ENCODE measurements around the gene AKAP13.
"Not testable (repeated sequence)": the region's sequence is repeated elsewhere in the genome, so short reads cannot be mapped to it uniquely, and the experiment has no call there.

The AKAP13 gene

DNA sequence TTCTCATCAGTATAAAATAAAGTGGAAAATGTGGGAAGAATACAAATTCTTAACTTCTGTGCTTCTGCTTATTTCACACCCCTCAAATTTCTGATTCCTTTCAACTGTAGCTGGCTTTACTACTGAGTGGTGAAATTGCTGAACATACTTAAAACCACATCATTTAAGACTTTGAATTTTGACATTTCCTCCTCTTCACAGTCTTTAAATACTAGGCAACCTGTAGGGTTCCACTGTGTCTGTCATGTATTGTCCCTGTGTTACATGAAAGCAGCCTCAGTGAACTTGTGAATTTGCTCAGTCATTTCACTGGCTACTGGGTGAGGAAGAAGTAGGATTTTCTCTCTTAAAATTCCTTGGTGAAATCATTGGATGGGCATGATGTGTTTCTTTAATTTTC, 101.1 kb downstream of the AKAP13 start:
- peaks cover 72% of the 10 kb centered on the region for H3K4me1 Mint-ChIP-seq
- H3K27me3 Mint-ChIP-seq, DNase-seq, H3K9me3 Mint-ChIP-seq, H3K27ac Mint-ChIP-seq, H3K4me3 Mint-ChIP-seq: not testable (repeated sequence)
- ATAC-seq = peak; percentile 66

DNA sequence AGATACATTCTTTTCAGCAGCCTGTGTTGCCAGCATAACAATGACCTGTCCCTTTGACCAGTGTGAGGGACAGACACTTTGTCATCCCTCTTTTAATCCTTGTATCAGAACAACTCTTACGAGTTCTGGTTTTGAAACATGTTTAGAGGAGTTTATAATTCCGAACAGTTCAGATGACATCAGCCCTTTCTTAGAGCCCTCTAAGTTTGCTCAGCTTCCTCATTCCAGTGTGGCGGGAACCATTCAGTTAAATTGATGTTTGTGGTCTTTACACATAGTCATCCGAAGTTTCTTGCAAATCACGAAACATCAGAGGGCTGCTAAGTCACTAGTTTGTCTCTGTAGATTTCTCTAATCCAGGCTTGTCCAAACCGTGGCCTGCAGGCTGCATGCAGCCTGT, 102.5 kb downstream of the AKAP13 start:
- ATAC-seq = peak; percentile 27

DNA sequence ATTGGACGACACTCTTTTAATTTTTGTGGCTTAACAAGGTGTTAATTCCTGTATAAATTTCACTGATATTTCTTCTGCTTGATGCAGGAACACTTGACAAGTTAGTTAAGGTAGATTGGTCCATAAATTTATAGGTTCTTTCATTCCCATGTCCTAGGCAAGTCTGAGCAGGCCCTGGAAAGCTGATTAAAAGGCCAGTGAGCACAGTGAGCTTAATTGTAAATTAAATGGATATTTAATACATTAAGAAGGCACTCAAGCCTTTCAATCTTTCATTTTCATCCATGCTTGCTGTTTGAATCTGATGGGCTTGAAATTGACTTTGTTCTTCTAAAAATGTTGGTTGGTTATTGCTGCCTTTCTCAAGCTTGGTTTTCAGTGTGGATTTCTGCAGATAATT, 103.6 kb downstream of the AKAP13 start:
- not testable (repeated sequence) for DNase-seq, H3K27me3 Mint-ChIP-seq, H3K9me3 Mint-ChIP-seq, H3K4me3 Mint-ChIP-seq, H3K27ac Mint-ChIP-seq, ATAC-seq
- H3K4me1 Mint-ChIP-seq = peaks cover 64% of the 10 kb centered on the region

More for the DNA sequence above, 102.5 kb downstream of the AKAP13 start:
- H3K9me3 Mint-ChIP-seq = no peaks in the 10 kb centered on the region
- DNase-seq = no peak
- peaks cover 62% of the 10 kb centered on the region for H3K4me1 Mint-ChIP-seq
- H3K27me3 Mint-ChIP-seq = no peaks in the 10 kb centered on the region
- H3K4me3 Mint-ChIP-seq = no peak overlapping the region
- H3K27ac Mint-ChIP-seq = no peak overlapping the region

DNA sequence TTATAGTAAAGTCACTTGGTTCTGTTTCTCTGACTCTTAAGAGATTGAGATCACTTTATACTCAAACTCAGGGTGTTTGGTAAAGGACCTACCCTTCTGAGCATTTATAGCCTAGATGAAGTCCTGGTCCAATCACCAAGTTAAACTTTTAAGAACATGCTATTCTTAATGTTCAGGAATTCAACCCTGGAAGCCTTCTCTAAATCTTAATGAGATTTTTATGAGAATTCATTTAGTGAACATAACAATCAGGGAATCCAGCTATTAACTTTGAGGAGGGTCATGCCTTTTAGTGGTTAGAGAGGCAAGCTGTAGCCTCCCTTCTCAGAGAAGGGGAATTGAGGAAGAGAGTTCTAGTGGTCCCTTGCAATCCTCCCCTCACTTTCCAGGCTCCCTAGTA, 104.5 kb downstream of the AKAP13 start:
- H3K9me3 Mint-ChIP-seq, DNase-seq, H3K4me3 Mint-ChIP-seq, ATAC-seq, H3K27ac Mint-ChIP-seq, H3K27me3 Mint-ChIP-seq: not testable (repeated sequence)
- H3K4me1 Mint-ChIP-seq = peaks cover 69% of the 10 kb centered on the region

DNA sequence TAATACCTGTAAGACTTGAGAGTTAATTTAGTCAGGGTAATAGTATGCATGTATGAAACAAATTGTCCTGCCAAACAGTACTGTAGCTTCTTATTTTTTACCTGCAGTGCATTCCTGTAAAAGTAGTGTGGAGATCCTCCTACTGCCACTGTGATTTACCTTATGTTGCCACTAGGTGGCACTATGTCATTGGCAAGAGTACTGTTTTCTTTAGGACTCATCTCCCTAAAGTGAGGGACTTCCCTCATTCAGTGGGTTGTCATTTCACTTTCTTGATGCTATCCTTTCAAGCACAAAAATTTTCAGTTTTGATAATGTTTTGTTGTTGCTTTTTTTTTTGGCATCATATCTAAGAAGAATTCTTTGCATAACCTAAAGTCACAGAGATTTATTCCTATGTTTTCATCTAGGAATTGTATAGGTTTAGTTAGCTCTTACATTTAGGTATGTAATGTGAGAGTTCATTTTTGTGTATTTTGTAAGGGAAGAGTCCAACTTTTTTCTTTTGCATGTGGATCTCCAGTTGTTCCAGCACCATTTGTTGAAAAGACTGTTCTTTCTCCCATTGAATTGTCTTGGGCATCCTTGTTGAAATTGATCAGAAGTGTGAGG, 105.7 kb downstream of the AKAP13 start:
- DNase-seq = peak; percentile 67 to 68
- peaks cover 74% of the 10 kb centered on the region for H3K4me1 Mint-ChIP-seq
- H3K27ac Mint-ChIP-seq = no peak overlapping the region
- peak; percentile 91 for ATAC-seq
- no peaks in the 10 kb centered on the region for H3K9me3 Mint-ChIP-seq
- no peak overlapping the region for H3K4me3 Mint-ChIP-seq
- no peaks in the 10 kb centered on the region for H3K27me3 Mint-ChIP-seq

DNA sequence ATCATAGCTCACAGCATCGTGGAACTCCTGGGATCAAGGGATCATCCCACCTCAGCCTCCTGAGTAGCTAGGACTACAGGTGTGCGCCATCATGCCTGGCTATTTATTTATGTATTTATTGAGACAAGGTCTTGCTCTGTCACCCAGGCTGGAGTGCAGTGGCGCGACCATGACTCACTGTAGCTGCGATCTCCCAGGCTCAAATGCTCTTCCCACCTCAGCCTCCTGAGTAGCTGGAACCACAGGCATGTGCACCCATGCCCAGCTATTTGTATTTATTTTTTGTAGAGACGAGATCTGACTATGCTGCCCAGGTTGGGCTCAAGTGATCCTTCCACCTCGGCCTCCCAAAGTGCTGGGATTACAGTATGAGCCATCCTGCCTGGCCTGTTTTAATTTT, 107.4 kb downstream of the AKAP13 start:
- not testable (repeated sequence) for H3K4me3 Mint-ChIP-seq, DNase-seq, H3K9me3 Mint-ChIP-seq, ATAC-seq, H3K27me3 Mint-ChIP-seq
- H3K4me1 Mint-ChIP-seq = peaks cover 57% of the 10 kb centered on the region
- peak overlapping the region in 1 of 2 donors; percentile 12 for H3K27ac Mint-ChIP-seq

DNA sequence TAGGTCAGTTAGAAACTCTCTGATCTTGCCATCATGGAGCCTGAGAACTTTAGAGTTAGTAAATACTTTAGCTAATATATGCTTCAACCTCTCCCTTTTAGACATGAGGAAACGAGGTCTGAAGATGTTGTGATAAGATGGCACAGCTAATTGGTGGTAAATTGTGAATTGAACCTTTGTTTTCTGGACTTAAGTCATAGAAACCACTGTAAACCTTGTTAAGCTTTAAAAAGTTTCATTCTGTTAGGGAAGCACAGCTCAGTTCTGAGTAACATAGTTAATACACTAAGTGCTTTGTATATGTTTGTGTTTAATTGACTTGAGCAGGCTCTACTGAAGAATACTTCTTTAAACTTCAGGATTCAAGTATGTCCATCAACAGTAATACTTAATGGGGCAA, 108.6 kb downstream of the AKAP13 start:
- H3K4me1 Mint-ChIP-seq = peaks cover 55% of the 10 kb centered on the region
- no peak for DNase-seq
- ATAC-seq = peak; percentile 29
- no peaks in the 10 kb centered on the region for H3K9me3 Mint-ChIP-seq
- H3K4me3 Mint-ChIP-seq = no peak overlapping the region
- no peaks in the 10 kb centered on the region for H3K27me3 Mint-ChIP-seq
- peak overlapping the region in 1 of 2 donors; percentile 4 for H3K27ac Mint-ChIP-seq

DNA sequence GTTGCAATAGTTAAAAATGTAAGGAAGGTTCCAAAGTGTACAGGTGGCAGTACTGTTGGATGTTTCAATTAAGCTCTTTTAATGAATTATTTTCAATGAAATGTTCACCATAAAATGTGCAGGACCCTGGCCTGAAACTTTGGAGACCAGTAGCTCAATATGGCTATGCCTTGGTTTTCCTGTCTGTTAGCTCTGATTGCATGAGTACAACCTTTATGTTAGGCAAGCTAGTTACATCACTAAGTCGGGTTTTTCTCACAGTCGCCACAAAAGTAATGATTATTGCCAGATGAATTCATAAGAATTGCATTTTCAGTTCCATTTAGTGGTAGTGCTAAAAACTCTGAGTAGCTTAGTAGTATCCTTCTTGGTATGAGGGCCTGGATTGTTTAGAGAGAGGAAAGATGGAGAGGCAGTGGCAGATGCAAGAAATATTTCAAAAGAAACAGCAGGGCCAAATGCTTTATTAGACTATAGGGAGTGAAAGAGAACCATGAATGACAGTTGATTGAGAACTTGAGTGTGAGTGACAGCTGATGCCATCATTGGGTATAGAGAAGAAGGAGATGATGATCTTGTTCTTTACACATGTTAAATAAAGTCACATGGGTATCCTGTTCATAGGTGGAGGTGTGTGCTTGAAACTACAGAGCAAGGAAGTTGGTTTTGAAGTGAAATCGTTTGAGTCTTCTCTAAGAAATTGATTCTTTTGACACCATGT, 109.5 kb downstream of the AKAP13 start:
- Mint-ChIP-seq H3K4me3 (peak overlapping the region in 1 of 2 donors; percentile 17), H3K27me3 (no peaks in the 10 kb centered on the region), H3K27ac (peak overlapping the region in 1 of 2 donors; percentile 38), H3K9me3 (no peaks in the 10 kb centered on the region), H3K4me1 (peaks cover 56% of the 10 kb centered on the region)
- DNase-seq (no peak), ATAC-seq (peak; percentile 47)

DNA sequence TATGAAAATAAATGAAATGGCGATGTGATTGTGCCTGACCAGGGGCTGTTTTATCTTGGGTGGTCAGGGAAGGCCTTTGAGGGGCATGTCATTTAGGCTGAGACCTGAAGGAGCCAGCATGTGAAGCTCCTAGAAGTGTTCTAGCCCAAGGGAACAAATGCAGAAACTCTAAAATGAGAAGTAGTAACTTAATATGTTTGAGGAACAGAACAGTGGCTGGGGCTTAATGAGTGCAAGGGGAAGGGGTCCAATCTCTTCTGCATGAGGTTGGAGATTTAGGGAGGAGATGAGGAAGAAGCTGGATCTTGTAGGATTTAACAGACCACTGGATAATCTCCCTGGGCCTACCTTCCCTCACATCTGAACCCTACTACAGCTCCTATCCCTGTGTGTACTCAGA, 110.5 kb downstream of the AKAP13 start:
- ATAC-seq = no peak
- no peak overlapping the region for H3K27ac Mint-ChIP-seq
- peaks cover 51% of the 10 kb centered on the region for H3K4me1 Mint-ChIP-seq

DNA sequence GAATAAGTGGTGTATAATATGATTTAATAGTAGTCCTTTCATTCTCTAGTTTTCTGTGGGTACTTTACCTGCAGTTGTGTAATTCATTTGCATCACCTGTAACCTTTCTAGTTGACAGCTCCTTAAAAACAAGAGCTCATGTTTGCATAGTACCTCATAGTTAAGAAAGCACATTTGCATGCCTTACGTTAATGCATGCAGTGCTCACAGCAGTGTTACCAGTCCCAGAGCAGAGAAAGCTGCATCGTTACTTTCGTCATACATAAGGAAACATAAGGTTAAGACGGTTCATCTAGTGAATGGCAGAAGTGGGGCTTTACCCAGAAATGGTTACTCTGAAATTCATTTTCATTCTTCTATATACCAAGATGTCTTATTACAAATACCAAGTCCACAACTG, 111.3 kb downstream of the AKAP13 start:
- no peaks in the 10 kb centered on the region for H3K27me3 Mint-ChIP-seq
- ATAC-seq = no peak

More for the DNA sequence above, 110.5 kb downstream of the AKAP13 start:
- DNase-seq = no peak
- Mint-ChIP-seq H3K27me3 (no peaks in the 10 kb centered on the region), H3K9me3 (no peaks in the 10 kb centered on the region), H3K4me3 (no peak overlapping the region)

DNA sequence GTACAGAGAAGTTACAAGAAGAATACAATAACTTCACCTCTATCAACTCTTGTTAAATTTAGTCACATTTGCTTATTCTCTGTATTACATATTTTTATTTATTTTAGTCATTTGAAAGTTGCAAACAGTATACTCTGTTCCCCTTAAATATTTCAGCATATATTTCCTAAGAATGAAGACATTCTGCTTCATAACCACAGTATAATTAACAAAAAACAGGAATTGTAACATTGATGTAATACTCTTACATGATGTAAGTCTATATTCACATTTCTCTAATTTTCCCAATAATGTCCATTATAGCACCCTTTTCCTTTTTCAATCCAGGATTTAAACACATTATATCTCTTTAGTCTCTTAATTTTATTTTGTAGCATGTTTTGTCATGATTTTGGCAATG, 112.0 kb downstream of the AKAP13 start:
- Mint-ChIP-seq H3K27me3 (no peaks in the 10 kb centered on the region), H3K4me1 (peaks cover 54% of the 10 kb centered on the region), H3K9me3 (no peaks in the 10 kb centered on the region), H3K4me3 (no peak overlapping the region), H3K27ac (no peak overlapping the region)
- no peak for DNase-seq
- no peak for ATAC-seq

More for the DNA sequence above, 111.3 kb downstream of the AKAP13 start:
- no peaks in the 10 kb centered on the region for H3K9me3 Mint-ChIP-seq
- H3K4me1 Mint-ChIP-seq = peaks cover 47% of the 10 kb centered on the region
- no peak for DNase-seq
- H3K4me3 Mint-ChIP-seq = no peak overlapping the region
- no peak overlapping the region for H3K27ac Mint-ChIP-seq

DNA sequence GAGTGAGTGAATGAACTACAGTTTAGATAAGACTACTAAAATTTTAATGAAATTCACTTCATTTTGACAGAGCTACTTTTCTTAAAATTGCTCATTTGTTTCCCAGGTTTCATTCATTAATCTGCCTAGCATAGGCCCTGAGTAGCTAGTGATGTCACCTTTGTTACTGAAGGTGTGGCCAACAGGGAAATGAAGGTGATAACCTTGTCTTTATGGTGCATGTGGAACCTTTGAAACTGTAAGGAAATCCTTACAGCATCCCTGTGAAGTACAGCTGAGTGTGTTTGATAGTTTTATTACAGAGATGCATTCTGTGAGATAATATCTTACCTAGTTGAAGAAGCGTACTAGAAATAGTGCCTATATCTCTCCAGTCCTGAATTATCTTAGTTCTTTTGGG, 112.9 kb downstream of the AKAP13 start:
- H3K4me3 Mint-ChIP-seq = no peak overlapping the region

DNA sequence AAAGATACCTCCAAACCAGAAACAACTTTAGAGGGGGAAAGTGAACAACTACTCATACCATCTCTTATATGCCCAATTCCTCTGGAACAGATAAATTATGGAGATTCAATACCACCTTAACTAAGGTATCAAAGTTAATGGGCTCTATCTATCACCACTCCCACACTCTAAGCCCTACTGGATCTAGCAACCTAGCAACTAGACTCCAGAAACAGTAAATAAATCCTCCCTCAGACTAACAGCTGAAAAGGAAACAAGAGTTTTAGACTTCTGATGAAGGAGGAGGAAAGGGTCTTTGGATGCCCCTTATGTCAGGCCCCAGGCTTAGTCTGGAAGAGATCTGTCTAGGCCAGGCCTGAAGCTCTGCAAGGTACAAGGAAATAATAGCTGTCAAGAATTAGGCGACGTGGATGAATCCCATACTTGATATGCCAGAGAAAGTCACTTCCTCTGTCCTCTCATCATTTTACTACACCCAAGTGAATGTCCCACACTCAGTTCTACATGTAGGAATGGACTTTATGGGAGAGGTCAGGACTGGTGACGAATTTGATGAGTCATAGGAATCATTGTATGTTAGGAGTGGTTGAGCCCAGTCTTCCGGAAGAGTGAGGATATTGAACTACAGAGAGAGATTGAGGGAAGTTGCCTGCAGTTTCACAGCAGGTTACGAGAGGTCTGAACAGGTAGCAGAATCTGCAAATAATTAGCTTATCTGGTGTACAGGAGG, 113.8 kb downstream of the AKAP13 start:
- Mint-ChIP-seq H3K27me3 (no peaks in the 10 kb centered on the region), H3K9me3 (no peaks in the 10 kb centered on the region), H3K27ac (peak overlapping the region in 1 of 2 donors; percentile 49), H3K4me1 (peaks cover 56% of the 10 kb centered on the region), H3K4me3 (no peak overlapping the region)
- ATAC-seq (no peak), DNase-seq (no peak)

More for the DNA sequence above, 112.9 kb downstream of the AKAP13 start:
- Mint-ChIP-seq H3K27me3 (no peaks in the 10 kb centered on the region), H3K27ac (no peak overlapping the region), H3K4me1 (peaks cover 56% of the 10 kb centered on the region), H3K9me3 (no peaks in the 10 kb centered on the region)
- DNase-seq = no peak
- no peak for ATAC-seq

DNA sequence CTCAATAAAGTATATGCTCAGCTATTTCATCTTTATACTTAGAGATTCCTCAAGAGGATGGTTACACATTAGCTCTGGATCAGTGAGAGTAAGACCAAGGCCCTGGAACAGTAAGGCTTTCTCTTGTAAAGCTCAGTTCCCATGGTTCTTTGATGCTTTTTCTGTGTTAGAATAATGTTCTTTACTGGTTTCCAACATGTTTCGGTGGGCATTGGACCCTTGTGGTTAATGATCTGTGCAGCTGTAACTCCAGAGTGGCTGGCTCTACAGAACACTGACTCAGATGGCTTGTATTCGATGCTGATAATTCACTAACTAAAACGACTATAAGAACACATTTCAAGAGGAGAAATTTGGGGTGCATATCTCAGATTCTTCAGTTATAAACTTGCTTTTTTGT, 114.7 kb downstream of the AKAP13 start:
- no peak overlapping the region for H3K27ac Mint-ChIP-seq
- DNase-seq = no peak
- H3K4me3 Mint-ChIP-seq = no peak overlapping the region
- no peaks in the 10 kb centered on the region for H3K9me3 Mint-ChIP-seq
- H3K27me3 Mint-ChIP-seq = no peaks in the 10 kb centered on the region
- no peak for ATAC-seq
- H3K4me1 Mint-ChIP-seq = peaks cover 56% of the 10 kb centered on the region

DNA sequence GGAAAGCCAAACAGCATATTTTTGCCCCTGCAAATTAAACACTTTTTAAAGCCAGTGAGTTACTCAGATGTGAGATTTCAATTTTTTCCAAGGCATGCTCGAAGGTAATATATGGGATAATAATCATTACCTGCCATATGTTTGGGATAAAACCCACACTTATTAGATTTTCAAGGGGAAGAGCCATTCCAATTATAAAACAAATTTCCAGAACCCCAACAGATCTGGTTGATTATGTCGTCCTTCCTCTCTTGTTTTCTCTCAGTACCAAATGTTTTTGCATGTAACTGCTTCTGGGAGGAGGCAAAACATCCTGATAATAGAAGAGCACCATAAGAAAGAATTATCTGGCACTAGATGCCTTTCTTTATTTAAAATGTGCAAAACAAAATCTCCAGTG, 115.1 kb downstream of the AKAP13 start:
- Mint-ChIP-seq H3K4me3 (no peak overlapping the region), H3K4me1 (peaks cover 56% of the 10 kb centered on the region), H3K27ac (no peak overlapping the region), H3K27me3 (no peaks in the 10 kb centered on the region), H3K9me3 (no peaks in the 10 kb centered on the region)
- ATAC-seq (no peak), DNase-seq (no peak)

DNA sequence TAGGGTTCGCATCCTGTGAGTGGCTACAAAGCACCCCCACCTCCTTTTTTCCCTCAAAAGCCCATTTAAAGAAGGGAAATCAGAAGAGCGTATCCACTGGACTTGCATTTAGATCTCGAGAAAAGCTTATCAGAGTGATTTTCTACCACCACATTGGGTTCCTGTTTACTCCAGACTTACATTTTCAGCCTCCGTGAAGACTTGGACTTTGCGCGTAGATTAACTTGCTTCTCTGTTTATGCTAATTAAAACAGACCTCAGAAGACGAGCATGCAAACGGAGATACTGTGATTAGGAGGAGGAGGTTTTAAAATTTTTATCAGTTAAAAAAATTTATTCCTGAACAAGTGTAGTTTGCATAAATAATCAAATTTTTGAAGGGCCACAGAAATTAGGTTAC, 115.7 kb downstream of the AKAP13 start:
- peaks cover 56% of the 10 kb centered on the region for H3K4me1 Mint-ChIP-seq

More for the DNA sequence above, 115.7 kb downstream of the AKAP13 start:
- DNase-seq = no peak
- Mint-ChIP-seq H3K27me3 (no peaks in the 10 kb centered on the region), H3K9me3 (no peaks in the 10 kb centered on the region), H3K27ac (no peak overlapping the region), H3K4me3 (no peak overlapping the region)
- ATAC-seq = no peak
